Adrenal gland (tissue), 12 donors: Measurements from ENCODE around the gene EXO1. TPM values are rescaled to one million over a fixed set of nuclear protein-coding genes. Genes with fewer than 3 reads are reported as not detected.

Experiments used
- DNase-seq, 7 donors: peaks; one replicate each; pipeline ENCODE4 v3.0.0-alpha.2; 2019 to 2020
- H3K27ac ChIP-seq, 5 donors: fragments of 200-600 bp; sonication (generic) in 4 of 5; 1 replicate in 3 of 5; 2 replicates in 2 of 5; pipeline versions ENCODE4 v1.5.1 to v1.8.0; 2016 to 2020; ENCODE audit warnings: mild to moderate bottlenecking in 1 of 5
- H3K27me3 ChIP-seq: fragments of 200-600 bp; 2 replicates; pipeline ENCODE4 v1.8.0; 2021
- H3K36me3 ChIP-seq, 2 donors: fragments of 200-600 bp; replicated peaks in 1 of 2; 1 replicate in 1 of 2; 2 replicates in 1 of 2; pipeline versions ENCODE4 v1.5.1 to v1.8.0; 2018 to 2022
- H3K4me1 ChIP-seq, 2 donors: fragments of 200-600 bp; replicated peaks in 1 of 2; 1 replicate in 1 of 2; 2 replicates in 1 of 2; pipeline versions ENCODE4 v1.5.1 to v1.8.0; 2018 to 2021
- H3K4me3 ChIP-seq, 4 donors: fragments of 200-600 bp; sonication (generic) in 3 of 4; one replicate each; pipeline ENCODE4 v1.5.1; 2016 to 2018
- H3K9me3 ChIP-seq, 3 donors: fragments of 200-600 bp; sonication (generic) in 1 of 3; replicated peaks in 1 of 3; 1 replicate in 2 of 3; 2 replicates in 1 of 3; pipeline versions ENCODE4 v1.5.1 to v1.8.0; 2016 to 2021
- CTCF ChIP-seq, 6 experiments: fragments of 450-650 bp in 4 of 6; fragments of 200-600 bp in 2 of 6; sonication (generic) in 1 of 6; IDR thresholded peaks; 1 replicate in 5 of 6; 2 replicates in 1 of 6; pipeline versions ENCODE4 v1.5.1 to v1.8.0; 2016 to 2021; ENCODE audit warnings: antibody characterized with exemption in 6 of 6, mild to moderate bottlenecking in 2 of 6, moderate library complexity in 1 of 6
- POLR2A ChIP-seq, 2 donors: fragments of 450-650 bp; IDR thresholded peaks; one replicate each; pipeline ENCODE4 v1.6.1; 2017; ENCODE audit warnings: antibody characterized with exemption in 2 of 2, mild to moderate bottlenecking in 2 of 2, moderate library complexity in 1 of 2
- WGBS, 4 donors: extraction: QIAGEN DNeasy Blood & Tissue Kit in 2 of 4; methylation state at CpG; one replicate each; pipeline versions ENCODE4 v1.1.5 to v1.1.7; 2013 to 2017; 5-methylcytosine and 5-hydroxymethylcytosine counted together
- intact Hi-C, 2 donors: fragments of 100-400 bp; cut with DNase I; formaldehyde crosslinking; loops; one replicate each; pipeline versions ENCODE4 v1.14.1 to v1.15.0; 2022 to 2023
- polyA plus RNA-seq, 3 donors: library from polyadenylated mRNA; stranded (reverse); fragments of 200-250 nt in 2 of 3; fragments of 350-450 nt in 1 of 3; fragmentation: Illumina TruSeq in 1 of 3; extraction: RNeasy Lipid Tissue Mini Kit (QIAGEN cat#74804) in 1 of 3; gene quantifications; one replicate each; pipeline ENCODE4 v1.2.3, GENCODE V29; 2013 to 2014
- total RNA-seq, 9 donors: library from RNA; depleted of rRNA in 4 of 9; stranded (reverse); fragments of >200 nt in 4 of 9; fragments of 120-200 nt in 1 of 9; fragmentation: NEBNext Ultra II Directional in 1 of 9; extraction: Animal tissue kit (Norgen Biotek cat#: 25700) in 1 of 9; gene quantifications; one replicate each; pipeline versions ENCODE4 v1.1.0 to v1.2.4, GENCODE V29; 2013 to 2023
- donor health status: healthy with polysubstance abuse.
- donor health status: Bipolar disorder and iron deficiency.
- donor health status: DM: yes; HTN: yes; CAD: no.
- donor health status: DM: no; HTN: no; CAD: no.
- donor health status: DM: no; HTN: no; CAD: no.
- donor health status: DM: yes; HTN: yes; CAD: no.

The EXO1 gene
- total and polyA plus RNA-seq, 12 donors, result 0.13 to 9.0 (median 0.88) TPM; not detected in 2

DNA sequence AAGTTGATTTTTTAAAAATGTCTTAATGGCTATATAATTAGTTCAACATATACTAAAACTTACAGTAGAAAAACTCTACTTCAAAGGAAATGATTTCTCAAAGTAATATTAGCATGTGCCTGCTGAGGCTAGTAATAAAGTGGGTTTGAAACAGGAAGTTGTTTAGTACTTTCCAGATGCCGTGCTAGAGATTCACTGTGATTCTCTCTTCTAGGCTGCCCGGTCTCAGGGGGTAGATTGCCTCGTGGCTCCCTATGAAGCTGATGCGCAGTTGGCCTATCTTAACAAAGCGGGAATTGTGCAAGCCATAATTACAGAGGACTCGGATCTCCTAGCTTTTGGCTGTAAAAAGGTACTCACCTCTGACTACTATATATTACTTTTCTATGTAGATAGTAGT is 9.1 kb downstream of the EXO1 start:
- intact Hi-C loops, result no loop called here
- H3K36me3 ChIP-seq, result no peaks in the 10 kb centered on the region
- H3K4me1 ChIP-seq, result no peaks in the 10 kb centered on the region
- H3K27me3 ChIP-seq, result no peaks in the 10 kb centered on the region
- TF ChIP-seq CTCF (IDR thresholded peaks at IDR 0.05) (no peak), POLR2A (IDR thresholded peaks at IDR 0.05) (no peak)
- no peaks in the 10 kb centered on the region for H3K9me3 ChIP-seq
- DNase-seq, result no peak
- 80 to 87% (median 86%) methylated on average over 6 of the region's 6 CpGs for WGBS, 4 donors
- no peak overlapping the region for H3K4me3 ChIP-seq
- no peak overlapping the region for H3K27ac ChIP-seq

DNA sequence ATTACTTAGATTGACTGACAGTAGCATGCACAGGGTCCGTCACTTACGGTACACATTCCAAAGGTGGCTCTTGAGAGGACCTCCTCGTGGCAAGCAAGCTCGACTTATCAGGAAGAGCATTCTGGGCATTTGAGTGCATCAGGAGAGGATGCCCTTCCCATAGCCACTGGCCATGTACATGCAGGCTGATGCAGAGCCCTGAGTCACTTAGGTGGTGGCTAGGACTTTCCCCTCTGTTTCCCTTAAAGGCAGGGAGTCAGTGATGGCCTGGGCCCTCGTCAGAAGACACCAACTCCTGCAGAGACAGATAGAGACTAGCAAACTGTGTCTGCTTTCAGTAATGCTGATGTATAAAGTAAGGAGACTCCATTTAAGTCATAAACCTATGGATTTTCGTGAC is 12.9 kb downstream of the EXO1 start:
- Histone ChIP-seq H3K27me3 (no peaks in the 10 kb centered on the region), H3K4me3 (no peak overlapping the region), H3K27ac (no peak overlapping the region), H3K4me1 (no peaks in the 10 kb centered on the region), H3K9me3 (no peaks in the 10 kb centered on the region), H3K36me3 (no peaks in the 10 kb centered on the region)
- 82 to 94% (median 88%) methylated on average over 6 of the region's 6 CpGs for WGBS, 4 donors
- TF ChIP-seq POLR2A (IDR thresholded peaks at IDR 0.05), result no peak
- no peak for TF ChIP-seq CTCF (IDR thresholded peaks at IDR 0.05)
- DNase-seq, result no peak
- intact Hi-C loops, result no loop called here

- TF ChIP-seq POLR2A (IDR thresholded peaks at IDR 0.05), result no peak
- no peak for TF ChIP-seq CTCF (IDR thresholded peaks at IDR 0.05)
- 70 to 84% (median 76%) methylated on average over 1 of the region's 1 CpG for WGBS, 4 donors
- H3K27ac ChIP-seq, result no peak overlapping the region
- intact Hi-C loops, result no loop called here
- H3K27me3 ChIP-seq, result no peaks in the 10 kb centered on the region
- no peaks in the 10 kb centered on the region for H3K36me3 ChIP-seq
- H3K9me3 ChIP-seq, result no peaks in the 10 kb centered on the region
- H3K4me1 ChIP-seq, result no peaks in the 10 kb centered on the region
- DNase-seq, result no peak
- no peak overlapping the region for H3K4me3 ChIP-seq
Measured at GRCh38 chr1:241869022-241869421, 21.0 kb downstream of the EXO1 start.

- TF ChIP-seq POLR2A (IDR thresholded peaks at IDR 0.05) (no peak), CTCF (IDR thresholded peaks at IDR 0.05) (no peak)
- H3K9me3 ChIP-seq, result no peaks in the 10 kb centered on the region
- no peak overlapping the region for H3K4me3 ChIP-seq
- no peaks in the 10 kb centered on the region for H3K4me1 ChIP-seq
- no peaks in the 10 kb centered on the region for H3K36me3 ChIP-seq
- no peaks in the 10 kb centered on the region for H3K27me3 ChIP-seq
- intact Hi-C loops, result no loop called here
- H3K27ac ChIP-seq, result no peak overlapping the region
- DNase-seq, result no peak
Measured at GRCh38 chr1:241870336-241870735, 22.3 kb downstream of the EXO1 start.
